Right ventricle myocardium inferior (tissue), 1 donor: ENCODE results near the gene RBM15. TPM values are rescaled to one million over a fixed set of nuclear protein-coding genes. Genes with fewer than 3 reads are reported as not detected.

Source experiments
- ATAC-seq: fragments of 200-7000 bp; cut with Tn5 transposase; one replicate; pipeline ENCODE4 v1.9.1; 2020; ENCODE audit warnings: mild to moderate bottlenecking, moderate library complexity
- DNase-seq: peaks from one replicate; pipeline ENCODE4 v3.0.0; 2021; ENCODE audit errors: missing footprints
- intact Hi-C: fragments of 100-400 bp; cut with DNase I; formaldehyde crosslinking; loops from one replicate; pipeline ENCODE4 v1.11.0; 2022
- long read RNA-seq: library from polyadenylated mRNA; unstranded; transcript quantifications from one replicate; pipeline ENCODE4 v2.0.0, GENCODE V29; 2021
- total RNA-seq: library from RNA; stranded (reverse); fragmentation: NEBNext Ultra II Directional; extraction: Animal tissue kit (Norgen Biotek cat#: 25700); gene quantifications from one replicate; pipeline ENCODE4 v1.2.1, GENCODE V29; 2021
- donor health status: DM: no; HTN: yes; CAD: no; lungs with severe emphysema.

RBM15 gene, protein sequence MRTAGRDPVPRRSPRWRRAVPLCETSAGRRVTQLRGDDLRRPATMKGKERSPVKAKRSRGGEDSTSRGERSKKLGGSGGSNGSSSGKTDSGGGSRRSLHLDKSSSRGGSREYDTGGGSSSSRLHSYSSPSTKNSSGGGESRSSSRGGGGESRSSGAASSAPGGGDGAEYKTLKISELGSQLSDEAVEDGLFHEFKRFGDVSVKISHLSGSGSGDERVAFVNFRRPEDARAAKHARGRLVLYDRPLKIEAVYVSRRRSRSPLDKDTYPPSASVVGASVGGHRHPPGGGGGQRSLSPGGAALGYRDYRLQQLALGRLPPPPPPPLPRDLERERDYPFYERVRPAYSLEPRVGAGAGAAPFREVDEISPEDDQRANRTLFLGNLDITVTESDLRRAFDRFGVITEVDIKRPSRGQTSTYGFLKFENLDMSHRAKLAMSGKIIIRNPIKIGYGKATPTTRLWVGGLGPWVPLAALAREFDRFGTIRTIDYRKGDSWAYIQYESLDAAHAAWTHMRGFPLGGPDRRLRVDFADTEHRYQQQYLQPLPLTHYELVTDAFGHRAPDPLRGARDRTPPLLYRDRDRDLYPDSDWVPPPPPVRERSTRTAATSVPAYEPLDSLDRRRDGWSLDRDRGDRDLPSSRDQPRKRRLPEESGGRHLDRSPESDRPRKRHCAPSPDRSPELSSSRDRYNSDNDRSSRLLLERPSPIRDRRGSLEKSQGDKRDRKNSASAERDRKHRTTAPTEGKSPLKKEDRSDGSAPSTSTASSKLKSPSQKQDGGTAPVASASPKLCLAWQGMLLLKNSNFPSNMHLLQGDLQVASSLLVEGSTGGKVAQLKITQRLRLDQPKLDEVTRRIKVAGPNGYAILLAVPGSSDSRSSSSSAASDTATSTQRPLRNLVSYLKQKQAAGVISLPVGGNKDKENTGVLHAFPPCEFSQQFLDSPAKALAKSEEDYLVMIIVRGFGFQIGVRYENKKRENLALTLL
- 14.7 TPM for total RNA-seq
- long read RNA-seq, full-length matches to known transcripts: 9 of 10 reads
- long read RNA-seq, partial matches to known transcripts: 1 of 10 reads
- long read RNA-seq, other reads (novel, unspliced or antisense): 0 of 10 reads

DNA sequence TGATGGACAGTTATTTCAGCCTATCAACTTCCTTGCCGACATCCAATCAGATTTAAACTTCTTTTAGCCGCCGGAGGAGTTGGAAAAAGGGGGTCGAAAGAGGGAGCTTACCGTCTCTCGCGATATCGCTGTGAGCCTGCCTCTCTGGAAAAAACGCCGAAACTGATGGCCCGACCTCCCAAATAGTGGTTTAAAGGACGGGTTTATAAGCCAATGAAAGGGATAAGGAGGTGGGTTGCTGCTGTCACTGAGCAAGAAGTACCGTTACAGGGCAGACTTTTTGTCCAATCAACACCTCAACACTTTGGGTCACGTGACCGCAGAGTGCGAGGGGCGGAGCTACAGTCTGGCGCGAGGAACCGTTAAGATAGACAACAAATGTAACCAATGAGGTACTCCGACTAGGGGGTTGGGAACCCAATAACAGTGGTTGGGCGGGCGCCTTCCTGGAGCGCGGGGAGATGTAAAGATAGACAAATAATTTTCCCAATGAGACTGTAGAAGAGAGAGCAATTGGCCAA lies at the start of gene RBM15:
Gene RBM15, plus strand, starts transcription at position 492 of the 521 bp plus-strand sequence. Its CDS starts 29 bp downstream, at position 521.
- intact Hi-C loops: loop anchor here (1.0 kb wide), 1 partner anchor 68 kb away; the partner anchor contains the start of gene LAMTOR5
- peak; percentile 99 for DNase-seq
- ATAC-seq: peak; percentile 90

DNA sequence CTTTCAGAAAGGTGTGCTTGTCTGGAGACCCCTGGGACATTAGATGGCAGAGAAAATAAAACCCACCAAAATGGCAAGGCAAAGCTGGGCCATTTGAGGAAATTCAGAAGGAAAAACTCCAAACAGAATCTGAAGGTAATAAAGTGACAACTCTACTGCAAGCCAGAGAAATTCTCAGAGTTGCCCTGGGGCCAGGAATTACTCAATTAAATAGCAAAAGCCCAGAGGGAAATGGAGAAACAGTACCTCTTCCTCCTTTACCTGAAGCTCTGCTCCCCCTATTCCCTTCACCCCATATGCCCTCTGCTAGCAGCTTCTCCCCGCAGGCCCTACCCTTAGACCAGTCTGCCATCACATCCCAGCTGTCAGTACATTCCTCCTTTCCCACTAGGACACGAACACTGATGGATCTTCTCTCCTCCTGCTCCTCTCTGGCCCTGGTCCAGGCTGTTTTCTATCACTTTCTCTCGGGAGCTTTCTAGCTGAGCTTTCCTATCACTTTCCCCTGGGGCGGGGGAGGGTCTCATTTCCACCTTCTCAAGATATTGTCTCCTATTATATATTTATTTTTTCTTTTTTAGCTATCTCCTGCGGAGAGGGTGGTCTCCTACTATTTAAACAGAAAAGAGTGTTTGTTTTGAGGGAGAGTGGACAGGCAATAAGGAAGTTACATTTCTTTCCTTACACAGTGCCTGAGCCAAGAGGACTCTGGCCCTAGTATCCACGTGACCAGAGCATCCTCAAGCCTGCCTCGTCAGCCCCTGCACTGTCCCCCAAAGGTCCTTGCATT lies 47.7 kb upstream of the RBM15 start:
- intact Hi-C loops: no loop called here
- ATAC-seq (no peak), DNase-seq (no peak)

DNA sequence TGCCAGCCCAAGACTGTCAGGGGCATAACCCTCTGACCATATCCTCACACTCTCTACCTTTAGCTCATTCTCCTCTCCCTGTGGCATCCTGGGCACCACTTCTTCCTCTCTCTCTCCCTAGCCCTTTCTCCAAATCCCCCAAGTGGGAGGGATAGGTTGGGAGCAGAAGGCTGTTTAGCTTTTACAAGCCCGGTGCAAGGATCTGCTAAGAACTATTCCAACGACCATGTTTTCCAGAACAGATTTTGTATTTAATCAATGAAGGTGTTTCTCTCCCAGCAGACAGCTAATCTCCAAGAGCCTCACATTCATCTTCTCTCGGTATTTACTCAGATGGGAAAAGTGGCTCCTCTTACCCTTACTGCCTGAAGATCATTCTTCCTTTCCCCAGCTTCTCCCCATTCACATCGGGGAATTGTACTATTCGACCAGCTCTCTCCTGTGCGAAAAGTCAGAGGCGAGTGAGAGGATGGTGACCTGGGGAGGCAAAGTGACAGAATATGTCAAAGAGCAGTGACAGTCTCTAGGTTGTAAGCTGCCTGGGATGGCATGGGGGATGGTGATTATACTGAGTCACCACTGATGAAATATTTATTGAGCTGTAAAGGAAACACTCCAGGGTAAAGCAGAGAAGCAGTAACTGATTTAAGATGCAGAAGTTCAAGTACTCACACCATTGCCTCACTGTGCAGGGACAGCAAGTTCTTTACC lies 47.0 kb upstream of the RBM15 start:
- DNase-seq: no peak
- ATAC-seq: no peak
- intact Hi-C loops: no loop called here

DNA sequence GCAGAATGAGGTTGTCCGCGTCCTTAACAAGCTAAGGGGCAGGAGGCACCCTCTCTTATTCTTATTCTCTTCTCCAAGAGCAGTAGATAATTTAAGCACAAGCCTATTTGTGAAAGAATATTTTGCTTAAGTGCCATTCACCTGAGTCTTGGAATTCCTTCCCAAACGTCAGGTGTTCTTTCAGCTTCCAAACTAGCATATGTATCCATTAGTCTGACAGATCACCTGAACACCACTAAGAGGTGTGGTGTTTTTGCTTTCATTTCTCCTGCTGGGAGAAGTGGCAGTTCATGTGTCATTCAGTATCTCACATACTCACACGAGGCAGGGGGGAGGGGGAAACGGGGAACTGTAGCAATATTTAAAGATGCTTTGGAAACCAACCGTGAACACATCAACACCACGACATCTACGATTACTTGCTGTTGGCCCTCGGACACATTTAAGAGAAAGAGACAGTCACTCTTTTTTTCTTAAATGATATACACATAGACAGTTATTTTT lies 45.5 kb upstream of the RBM15 start:
- ATAC-seq (no peak), DNase-seq (no peak)
- intact Hi-C loops: no loop called here

DNA sequence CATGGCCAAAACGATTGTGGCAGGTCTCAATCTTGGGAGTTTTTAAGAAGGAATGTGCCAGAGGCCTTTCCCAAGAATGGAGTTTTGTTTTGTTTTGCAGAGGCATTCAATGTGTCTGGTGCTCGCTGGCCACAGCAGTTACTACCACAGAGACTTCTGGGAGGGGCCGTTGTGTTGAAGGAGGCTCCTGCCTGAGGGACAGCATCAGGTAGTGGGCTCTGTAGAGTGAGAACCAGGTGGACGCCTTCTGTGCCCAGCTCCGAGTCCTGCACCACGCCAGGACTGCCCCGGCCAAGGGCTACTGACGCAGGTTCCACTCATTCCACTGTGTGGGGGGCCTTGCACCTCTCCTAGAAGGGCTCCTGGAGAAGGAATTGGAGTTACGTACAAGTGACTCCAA lies 44.9 kb upstream of the RBM15 start:
- intact Hi-C loops: no loop called here
- ATAC-seq (no peak), DNase-seq (no peak)

DNA sequence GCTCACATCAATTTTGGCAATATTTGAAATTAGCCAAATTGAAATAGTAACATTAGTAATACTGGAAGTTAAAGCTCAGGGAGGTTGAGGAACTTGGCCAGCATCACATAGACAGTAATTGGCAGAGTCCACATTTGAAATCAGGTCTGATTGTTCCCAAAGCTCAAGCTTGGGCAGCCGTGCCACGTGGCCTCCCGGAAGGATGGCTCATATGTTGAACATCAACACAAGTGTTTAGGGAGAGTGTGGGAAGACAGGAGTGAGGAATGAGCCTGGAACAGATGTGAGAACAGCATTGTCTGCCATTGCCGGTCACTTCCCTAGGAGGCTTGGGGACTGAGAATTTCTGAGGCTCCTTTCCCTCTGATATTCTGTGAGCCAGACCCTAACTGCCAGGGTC lies 40.2 kb upstream of the RBM15 start:
- DNase-seq (no peak), ATAC-seq (no peak)
- intact Hi-C loops: no loop called here

DNA sequence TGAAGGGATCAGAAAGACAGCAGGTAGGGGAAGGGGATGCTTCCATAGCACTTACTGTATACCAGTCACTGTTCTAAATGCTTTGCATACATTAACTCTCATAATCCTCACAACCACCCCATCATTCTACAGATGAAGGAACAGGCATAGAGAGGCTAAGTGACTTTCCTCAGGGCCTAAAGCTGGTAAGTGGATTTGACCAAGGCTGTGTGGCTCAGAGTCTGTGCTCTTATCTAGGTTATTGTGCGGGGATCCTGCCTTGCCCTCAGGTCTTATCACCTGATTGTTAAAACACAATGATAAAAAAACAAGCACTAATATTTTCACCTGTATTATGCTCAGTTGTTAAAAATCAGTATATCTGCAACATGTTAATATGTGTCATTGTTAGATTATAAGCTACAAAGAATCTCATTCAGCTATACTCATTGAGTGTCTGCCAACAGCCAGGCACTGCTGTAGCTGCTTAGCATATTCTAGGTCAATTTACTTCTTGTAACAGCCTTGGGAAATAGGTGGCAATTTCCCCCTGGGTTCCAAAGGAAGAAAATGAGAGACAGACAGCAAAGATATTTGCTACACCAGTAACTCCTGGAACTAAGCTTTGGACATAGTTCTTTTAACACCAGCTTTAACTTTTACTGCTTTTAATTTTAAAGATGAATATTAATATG lies 38.6 kb upstream of the RBM15 start:
- ATAC-seq: no peak
- no peak for DNase-seq
- intact Hi-C loops: no loop called here

DNA sequence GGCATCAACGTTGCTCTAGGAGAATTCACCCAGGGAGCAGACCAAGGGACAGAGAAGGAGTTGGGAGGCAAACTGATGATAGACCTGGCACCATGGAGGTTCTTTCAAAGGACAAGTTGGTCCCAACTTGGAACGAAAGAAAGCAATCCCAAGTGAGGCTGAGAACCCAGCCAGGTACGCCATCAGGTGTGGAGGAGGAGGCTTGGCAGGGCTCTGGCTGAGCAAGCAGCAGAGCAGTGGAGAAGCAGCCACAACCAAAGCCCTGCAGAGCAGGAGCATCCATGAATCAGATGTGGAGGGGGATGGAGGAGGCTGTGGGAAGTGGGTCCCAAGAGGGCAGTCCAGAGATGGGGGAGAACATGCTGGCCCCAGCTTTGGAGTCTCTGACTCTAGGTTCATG lies 36.3 kb upstream of the RBM15 start:
- ATAC-seq (no peak), DNase-seq (no peak)
- intact Hi-C loops: no loop called here

DNA sequence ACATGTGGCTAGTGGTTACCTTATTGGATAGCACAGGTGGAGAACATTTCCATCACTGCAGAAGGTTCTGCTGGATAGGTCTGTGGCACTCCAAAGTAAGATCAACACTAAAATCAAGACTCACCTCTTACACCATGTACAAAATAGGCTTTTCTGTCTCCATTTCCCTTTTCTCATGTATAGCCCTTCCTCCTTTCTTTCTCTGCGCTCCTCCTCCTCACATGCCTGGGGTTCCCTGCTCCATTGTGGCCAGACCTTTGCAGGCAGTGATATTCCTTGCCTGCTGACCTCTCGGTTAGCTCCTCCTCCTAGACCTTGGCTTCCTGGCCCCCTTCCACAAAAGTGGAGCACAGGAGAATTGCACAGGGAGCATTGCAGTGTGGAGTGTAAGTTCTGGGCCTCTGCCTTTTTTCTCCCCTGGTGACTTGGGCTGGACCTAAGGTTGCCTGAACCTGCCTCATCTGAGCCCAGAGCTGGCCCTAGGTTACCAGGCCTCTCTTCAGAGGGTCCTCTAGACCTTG lies 33.2 kb upstream of the RBM15 start:
- intact Hi-C loops: no loop called here
- DNase-seq (no peak), ATAC-seq (no peak)

DNA sequence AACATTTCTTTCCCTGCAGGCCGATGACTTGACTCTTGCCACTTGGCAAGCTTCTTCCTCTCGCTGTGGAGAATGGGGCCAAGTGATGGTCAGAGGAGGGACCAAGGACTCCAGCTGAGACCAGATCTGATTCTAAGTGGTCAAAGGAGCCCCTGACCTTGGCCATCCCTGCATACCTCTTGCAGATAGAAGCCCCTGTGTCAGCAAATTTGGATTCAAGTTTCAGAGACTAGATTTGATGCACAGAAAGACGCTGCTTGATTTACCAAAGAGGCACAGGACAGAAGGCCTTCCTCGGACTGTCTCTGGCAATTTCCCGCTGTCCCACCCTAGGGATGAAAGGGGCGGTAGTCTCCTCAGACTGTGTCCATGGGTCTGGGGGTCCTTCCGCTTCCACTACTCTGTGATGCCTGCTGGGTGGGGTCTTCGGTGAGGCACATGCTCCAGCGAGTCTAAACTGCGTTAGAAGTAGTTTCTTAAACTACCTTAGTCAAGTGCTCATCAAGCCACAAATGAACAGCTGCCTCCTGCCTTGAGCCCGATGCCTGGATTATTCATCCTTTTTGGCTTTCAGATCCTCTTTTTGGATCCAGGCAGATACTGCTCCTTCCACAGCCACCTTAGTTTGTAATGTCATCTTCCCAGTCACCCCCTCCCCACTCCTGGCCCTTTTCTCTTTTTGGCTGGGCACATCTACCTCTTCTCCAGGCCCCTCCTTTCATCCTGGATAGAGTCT lies 31.8 kb upstream of the RBM15 start:
- no peak for ATAC-seq
- intact Hi-C loops: no loop called here
- no peak for DNase-seq

DNA sequence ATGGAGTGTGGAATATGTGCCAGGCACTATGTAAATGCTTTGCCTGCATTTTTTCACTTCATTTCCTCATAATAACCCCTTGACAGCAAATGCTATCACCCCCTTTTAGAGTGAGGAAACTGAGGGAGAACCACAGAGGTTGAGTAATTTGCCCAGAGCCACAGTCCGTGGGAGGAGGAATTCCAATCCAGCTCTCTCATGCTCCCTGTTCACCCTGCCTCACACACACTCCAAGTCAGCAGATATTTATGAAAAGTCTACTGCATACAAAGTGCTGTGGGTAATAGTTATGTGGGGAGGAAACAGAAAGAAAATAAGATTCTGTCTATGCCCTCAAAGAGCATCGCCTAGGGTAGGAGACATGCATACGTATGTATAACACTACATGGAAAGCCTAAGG lies 30.9 kb upstream of the RBM15 start:
- intact Hi-C loops: no loop called here
- DNase-seq (no peak), ATAC-seq (no peak)

DNA sequence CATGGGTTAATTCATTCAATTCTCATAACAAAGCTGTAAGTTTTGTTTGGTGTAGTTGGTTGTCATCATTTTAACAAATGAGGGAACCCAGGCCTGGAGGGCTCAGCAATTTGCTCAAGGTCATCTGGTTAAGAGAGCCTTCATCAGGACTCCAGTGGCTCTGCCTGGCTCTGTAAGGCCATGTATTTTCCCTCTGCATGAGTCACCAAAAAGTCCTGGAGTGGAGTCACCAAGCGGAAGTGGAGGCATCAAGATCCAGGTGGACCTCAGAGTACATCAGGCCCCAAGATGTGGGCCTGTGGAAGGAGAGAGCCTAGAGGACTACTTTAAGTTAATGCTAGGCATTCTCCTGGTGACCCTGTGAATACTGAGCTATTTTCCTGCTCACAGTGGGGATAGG lies 30.0 kb upstream of the RBM15 start:
- intact Hi-C loops: no loop called here
- DNase-seq (no peak), ATAC-seq (no peak)

DNA sequence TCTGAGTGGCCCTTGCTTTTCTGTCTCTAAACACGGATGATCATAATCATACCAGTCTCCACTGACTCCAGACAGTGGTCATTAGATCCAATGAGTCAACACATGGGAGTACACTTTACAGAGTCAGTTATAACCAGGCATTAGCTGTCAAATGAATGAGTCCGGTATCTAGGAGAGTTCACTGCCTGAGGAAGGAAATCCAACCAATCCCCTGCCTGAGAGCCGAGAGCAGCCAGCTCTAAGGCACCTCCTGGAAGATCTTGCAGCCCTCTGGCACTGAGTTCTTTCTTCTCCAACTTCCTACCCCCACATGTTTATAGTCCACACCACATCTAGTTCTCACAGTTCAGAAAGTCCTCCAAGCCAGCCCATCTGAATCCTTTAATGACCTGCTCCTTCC lies 29.4 kb upstream of the RBM15 start:
- no peak for DNase-seq
- ATAC-seq: no peak
- intact Hi-C loops: loop anchor here (5.0 kb wide), 1 partner anchor 153 kb away; no protein-coding TSS in a partner anchor

DNA sequence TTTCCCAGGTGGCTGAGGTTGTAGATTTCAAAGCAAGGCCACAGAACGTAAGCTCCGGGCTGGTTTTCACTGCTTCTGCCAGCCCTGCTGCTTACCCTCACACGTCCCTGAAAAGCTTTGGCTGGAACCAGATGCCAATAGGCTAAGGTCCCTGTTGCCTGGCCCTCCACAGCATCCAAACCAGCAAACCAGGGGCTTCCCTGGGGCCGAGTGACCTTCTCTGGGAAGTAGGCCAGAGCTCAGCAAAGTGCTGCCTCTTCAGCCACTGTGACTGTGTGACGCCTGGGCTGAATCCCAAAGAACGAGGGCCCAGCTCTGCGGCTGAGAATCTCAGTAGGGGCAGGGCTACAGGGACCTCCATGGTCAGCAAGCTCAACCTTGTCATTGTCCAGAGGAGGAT lies 28.9 kb upstream of the RBM15 start:
- intact Hi-C loops: loop anchor here (5.0 kb wide), 1 partner anchor 152 kb away; no protein-coding TSS in a partner anchor
- ATAC-seq (peak; percentile 39), DNase-seq (no peak)

DNA sequence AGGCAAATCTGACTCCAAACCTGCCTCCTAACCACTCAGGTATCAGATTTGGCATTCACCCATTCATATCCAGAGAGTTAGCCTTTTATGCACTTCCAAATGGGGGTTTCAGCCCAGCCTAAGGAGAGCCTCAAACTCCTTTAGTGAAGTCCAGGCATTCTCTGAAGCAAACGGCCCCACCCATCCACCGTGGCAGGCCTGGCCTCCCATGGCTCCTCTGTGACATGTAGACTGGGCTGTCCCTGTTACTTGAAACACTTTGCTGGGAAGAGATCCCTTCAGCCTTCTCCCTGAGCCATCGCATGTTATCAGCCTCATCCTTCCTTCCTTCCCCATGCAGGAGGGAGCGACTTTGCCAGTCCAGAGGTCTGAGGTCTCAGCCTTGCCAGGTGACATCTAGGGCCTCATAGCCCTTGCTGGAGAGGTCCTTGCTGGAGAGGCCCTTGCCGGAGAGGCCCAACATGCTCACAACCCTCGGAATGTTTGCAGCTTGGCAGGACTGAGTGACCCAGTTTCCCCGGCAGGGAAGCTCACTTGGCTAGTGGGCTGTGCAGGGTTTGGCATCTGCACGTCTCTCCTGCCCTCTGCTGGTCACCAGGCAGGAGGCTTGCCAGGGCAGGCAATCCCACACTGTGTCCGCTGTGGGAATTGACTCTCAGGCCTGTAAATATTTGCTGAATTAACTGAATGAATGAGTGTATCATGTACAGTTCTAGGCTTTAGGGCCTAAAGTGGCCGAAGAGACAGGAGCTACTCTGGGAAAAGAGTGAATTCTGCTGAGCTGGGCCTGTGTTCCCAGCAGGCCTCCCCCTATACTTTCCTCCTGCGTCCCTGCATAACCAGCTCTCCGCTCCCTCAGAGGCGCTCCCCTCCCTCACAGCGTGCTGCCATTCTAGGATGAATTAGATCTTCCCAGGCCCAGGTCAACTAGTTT lies 26.7 kb upstream of the RBM15 start:
- peak; percentile 88 for DNase-seq
- ATAC-seq: peak; percentile 97

More for the DNA sequence above, 26.7 kb upstream of the RBM15 start:
- intact Hi-C loops: loop anchor here (1.0 to 5.0 kb wide), 3 partner anchors 105 to 150 kb away; no protein-coding TSS in a partner anchor
